ENCODE data around the gene MFSD1. TPM values are rescaled to one million over a fixed set of nuclear protein-coding genes. Genes with fewer than 3 reads are reported as not detected.

The MFSD1 gene
- polyA plus RNA-seq, 3 donors = 110 to 262 (median 225) TPM

DNA sequence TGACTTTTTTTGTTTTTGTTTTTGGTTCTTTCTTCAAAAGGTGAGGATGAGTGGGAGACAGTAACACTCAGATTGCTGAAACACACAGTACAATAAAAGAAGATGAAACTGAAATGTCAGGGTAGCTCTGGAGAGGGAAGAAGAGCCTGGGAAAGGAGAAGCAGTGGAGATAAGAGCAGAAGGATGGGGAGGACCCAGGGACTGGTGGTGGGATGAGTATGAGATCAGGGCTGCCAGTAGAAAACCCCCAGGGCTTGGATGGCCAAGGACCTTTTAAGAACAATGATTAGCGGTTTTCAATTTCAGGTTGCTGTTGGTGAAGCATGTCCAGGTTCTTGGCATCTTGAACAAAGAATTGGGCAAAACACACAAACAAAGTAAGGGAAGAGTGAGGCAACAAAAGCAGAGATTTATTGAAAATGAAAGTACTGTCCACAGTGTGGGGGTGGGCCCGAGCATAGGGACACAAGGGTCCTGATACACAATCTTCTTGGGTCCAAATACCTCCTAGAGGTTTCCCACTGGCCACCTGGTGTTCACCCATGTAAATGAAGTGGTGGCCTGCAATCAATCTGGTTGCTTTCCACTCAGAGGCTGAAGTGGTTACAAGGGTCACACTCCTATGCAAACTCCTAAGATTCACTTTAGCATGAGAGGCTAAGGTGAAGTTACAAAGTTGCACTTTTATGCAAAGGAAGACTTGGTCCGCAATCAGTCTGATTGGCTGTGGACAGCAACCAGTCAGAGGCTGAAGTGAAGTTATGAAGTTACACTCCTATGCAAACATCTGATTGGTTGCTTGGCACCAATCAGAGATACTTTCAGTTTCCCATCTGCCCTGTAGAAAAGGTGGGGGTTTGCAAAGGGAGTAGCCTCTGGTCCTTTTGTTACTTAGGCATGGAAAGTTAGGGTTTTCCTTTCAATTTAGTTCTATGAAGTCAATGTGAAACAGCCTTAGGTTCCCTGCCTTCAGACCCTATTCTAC is 26.1 kb upstream of the MFSD1 start:
- H3K36me3 Mint-ChIP-seq = peaks cover 0 to 2% of the 10 kb centered on the region in 2 donors
- H3K27ac Mint-ChIP-seq = peak overlapping the region in 1 of 7 donors; percentile 42
- H3K4me3 Mint-ChIP-seq = no peak overlapping the region
- no peaks in the 10 kb centered on the region for H3K27me3 ChIP-seq (ENCODE audit: control insufficient read depth in 2 of 2, insufficient read depth in 2 of 2, low read length in 2 of 2)
- no peaks in the 10 kb centered on the region for H3K36me3 ChIP-seq (replicated peaks in 1 of 2; ENCODE audit: control insufficient read depth in 1 of 2, insufficient read depth in 2 of 2, low read length in 2 of 2)
- intact Hi-C loops (cut with micrococcal nuclease) = no loop called here
- 100% methylated on average over 1 of the region's 3 CpGs for WGBS (ENCODE audit: insufficient coverage)
- DNase-seq = no peak
- H2AFZ ChIP-seq (ENCODE audit: insufficient read depth, low read depth, low read length, poor library complexity, severe bottlenecking) = no peak overlapping the region
- H3K79me2 ChIP-seq (ENCODE audit: insufficient read depth, low read length) = no peaks in the 10 kb centered on the region
- peaks cover 0 to 4% (median 0%) of the 10 kb centered on the region in 7 donors for H3K9me3 Mint-ChIP-seq
- H3K9ac ChIP-seq (ENCODE audit: insufficient read depth, low read length, poor library complexity, severe bottlenecking) = no peak overlapping the region
- H3K27ac ChIP-seq (ENCODE audit: low read depth in 1 of 2, low read length in 2 of 2) = no peak overlapping the region
- H3K4me2 ChIP-seq (replicated peaks; ENCODE audit: extremely low read depth, low read length, poor library complexity, severe bottlenecking) = no peak overlapping the region
- peaks cover 0 to 5% of the 10 kb centered on the region in 2 donors for H3K4me1 ChIP-seq (ENCODE audit: control insufficient read depth in 1 of 2, insufficient read depth in 2 of 2, low read length in 2 of 2)
- H3K9me3 ChIP-seq (replicated peaks in 1 of 2; ENCODE audit: control insufficient read depth in 1 of 2, insufficient read depth in 1 of 2, low read length in 2 of 2) = no peaks in the 10 kb centered on the region
- no peaks in the 10 kb centered on the region for H4K20me1 ChIP-seq (ENCODE audit: insufficient read depth, low read length)
- H3K4me1 Mint-ChIP-seq = peaks cover 13% of the 10 kb centered on the region
- no peak overlapping the region for H3K4me3 ChIP-seq (replicated peaks in 1 of 3; ENCODE audit: low read depth in 2 of 3, low read length in 3 of 3)
- TF ChIP-seq, protein P1, sequence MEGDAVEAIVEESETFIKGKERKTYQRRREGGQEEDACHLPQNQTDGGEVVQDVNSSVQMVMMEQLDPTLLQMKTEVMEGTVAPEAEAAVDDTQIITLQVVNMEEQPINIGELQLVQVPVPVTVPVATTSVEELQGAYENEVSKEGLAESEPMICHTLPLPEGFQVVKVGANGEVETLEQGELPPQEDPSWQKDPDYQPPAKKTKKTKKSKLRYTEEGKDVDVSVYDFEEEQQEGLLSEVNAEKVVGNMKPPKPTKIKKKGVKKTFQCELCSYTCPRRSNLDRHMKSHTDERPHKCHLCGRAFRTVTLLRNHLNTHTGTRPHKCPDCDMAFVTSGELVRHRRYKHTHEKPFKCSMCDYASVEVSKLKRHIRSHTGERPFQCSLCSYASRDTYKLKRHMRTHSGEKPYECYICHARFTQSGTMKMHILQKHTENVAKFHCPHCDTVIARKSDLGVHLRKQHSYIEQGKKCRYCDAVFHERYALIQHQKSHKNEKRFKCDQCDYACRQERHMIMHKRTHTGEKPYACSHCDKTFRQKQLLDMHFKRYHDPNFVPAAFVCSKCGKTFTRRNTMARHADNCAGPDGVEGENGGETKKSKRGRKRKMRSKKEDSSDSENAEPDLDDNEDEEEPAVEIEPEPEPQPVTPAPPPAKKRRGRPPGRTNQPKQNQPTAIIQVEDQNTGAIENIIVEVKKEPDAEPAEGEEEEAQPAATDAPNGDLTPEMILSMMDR (IDR thresholded peaks at IDR 0.05) = no peak
- peaks cover 0 to 5% (median 2%) of the 10 kb centered on the region in 3 donors for H3K27me3 Mint-ChIP-seq (ENCODE audit: low read depth in 3 of 3)

- TF ChIP-seq, protein P1 (IDR thresholded peaks at IDR 0.05) = no peak
- Mint-ChIP-seq H3K9me3 (peaks cover 0 to 4% (median 0%) of the 10 kb centered on the region in 7 donors), H3K4me3 (no peak overlapping the region), H3K36me3 (peaks cover 0 to 2% of the 10 kb centered on the region in 2 donors), H3K27ac (peak overlapping the region in 2 of 7 donors; percentile 42 to 43), H3K4me1 (peaks cover 13% of the 10 kb centered on the region), H3K27me3 (ENCODE audit: low read depth in 3 of 3) (peaks cover 0 to 5% (median 2%) of the 10 kb centered on the region in 3 donors)
- WGBS (ENCODE audit: insufficient coverage) = 87% methylated on average over 6 of the region's 7 CpGs
- Histone ChIP-seq H3K4me3 (replicated peaks in 1 of 3; ENCODE audit: low read depth in 2 of 3, low read length in 3 of 3) (no peak overlapping the region), H3K79me2 (ENCODE audit: insufficient read depth, low read length) (no peaks in the 10 kb centered on the region), H3K4me1 (ENCODE audit: control insufficient read depth in 1 of 2, insufficient read depth in 2 of 2, low read length in 2 of 2) (peaks cover 0 to 5% of the 10 kb centered on the region in 2 donors), H3K4me2 (replicated peaks; ENCODE audit: extremely low read depth, low read length, poor library complexity, severe bottlenecking) (no peak overlapping the region), H3K9ac (ENCODE audit: insufficient read depth, low read length, poor library complexity, severe bottlenecking) (no peak overlapping the region), H3K27me3 (ENCODE audit: control insufficient read depth in 2 of 2, insufficient read depth in 2 of 2, low read length in 2 of 2) (no peaks in the 10 kb centered on the region), H3K36me3 (replicated peaks in 1 of 2; ENCODE audit: control insufficient read depth in 1 of 2, insufficient read depth in 2 of 2, low read length in 2 of 2) (no peaks in the 10 kb centered on the region), H3K27ac (ENCODE audit: low read depth in 1 of 2, low read length in 2 of 2) (no peak overlapping the region), H2AFZ (ENCODE audit: insufficient read depth, low read depth, low read length, poor library complexity, severe bottlenecking) (no peak overlapping the region), H4K20me1 (ENCODE audit: insufficient read depth, low read length) (no peaks in the 10 kb centered on the region), H3K9me3 (replicated peaks in 1 of 2; ENCODE audit: control insufficient read depth in 1 of 2, insufficient read depth in 1 of 2, low read length in 2 of 2) (no peaks in the 10 kb centered on the region)
- intact Hi-C loops (cut with micrococcal nuclease) = no loop called here
- no peak for DNase-seq
Observed at GRCh38 chr3:158776531-158776930, 25.3 kb upstream of the MFSD1 start.
